HG02588 (cell line): Measurements from ENCODE around the gene BCAR3.
"Not testable (repeated sequence)": the region's sequence is repeated elsewhere in the genome, so short reads cannot be mapped to it uniquely, and the experiment has no call there.

Source experiments
- ATAC-seq: cut with Tn5 transposase; IDR thresholded peaks from one replicate; pipeline ENCODE4 v1.9.1; 2021; ENCODE audit warnings: mild to moderate bottlenecking, moderate library complexity; ENCODE audit not compliant: unreplicated experiment

The BCAR3 gene

DNA sequence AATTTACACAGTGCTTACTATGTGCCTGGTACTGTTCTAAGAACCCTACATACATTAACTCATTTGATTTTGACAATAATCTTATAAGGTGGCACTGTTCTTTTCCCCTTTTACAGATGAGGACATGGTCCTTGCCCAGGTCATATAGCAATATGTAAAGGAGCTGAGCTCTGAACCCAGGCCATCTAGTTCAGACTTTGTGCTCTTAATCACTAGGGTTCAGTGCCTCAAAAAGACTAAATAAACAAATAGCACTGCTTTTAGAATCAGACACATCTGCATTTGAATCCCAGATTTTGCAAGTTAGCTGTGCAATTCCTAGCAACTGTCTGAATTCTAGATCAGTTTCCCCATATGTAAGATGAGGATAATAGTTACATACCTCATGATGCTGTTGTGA is 8.7 kb upstream of the BCAR3 start:
- ATAC-seq, result no peak

DNA sequence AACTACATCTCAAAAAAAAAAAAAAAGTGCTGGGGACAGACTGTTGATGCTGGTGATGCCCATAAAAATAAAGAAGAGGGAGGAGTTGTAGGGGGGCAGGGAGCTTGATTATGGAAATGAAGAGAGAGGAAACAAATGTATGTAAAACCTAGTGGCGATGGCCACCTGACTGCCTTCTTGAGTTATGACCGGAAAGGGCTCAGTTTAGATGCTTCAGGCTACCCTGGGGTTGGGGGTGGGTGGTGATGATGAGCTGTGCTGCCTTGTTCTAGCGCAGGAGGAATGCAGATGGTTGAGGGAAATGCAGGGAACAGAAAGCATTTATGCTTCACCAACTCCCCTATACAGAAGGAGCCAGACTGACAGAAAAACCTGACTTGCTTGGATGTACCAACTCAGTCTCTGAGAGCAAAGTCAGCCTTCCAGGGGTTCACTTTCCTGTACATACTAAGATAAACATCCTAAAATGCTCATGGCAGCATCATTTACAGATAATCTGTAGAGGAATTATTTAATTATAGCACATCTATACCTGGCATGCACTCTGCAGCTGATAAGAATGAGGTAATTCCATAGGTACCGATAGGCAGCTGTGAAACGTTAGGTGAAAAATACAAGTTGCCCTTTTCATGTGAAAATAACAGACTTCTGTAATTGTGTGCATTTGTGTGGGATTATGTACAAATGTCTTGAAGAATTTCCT is 8.0 kb upstream of the BCAR3 start:
- ATAC-seq, result no peak

DNA sequence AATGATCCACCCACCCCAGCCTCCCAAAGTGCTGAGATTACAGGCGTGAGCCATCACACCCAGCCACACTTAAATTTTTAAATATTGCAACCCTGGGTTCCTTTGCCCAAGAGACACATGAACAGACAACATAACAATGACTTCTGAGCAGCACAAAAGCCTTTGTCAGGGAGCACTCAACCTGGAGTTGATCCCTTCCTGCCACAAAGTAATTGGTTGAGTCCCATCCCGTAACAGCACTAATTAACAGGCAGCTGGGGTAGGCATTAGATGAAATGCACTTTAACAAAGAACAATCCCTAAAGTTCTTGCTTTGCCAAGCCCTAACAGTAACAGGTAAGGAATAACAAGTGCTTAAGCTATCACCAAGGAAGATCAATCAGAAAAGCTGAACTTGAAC is 5.9 kb upstream of the BCAR3 start:
- no peak for ATAC-seq

DNA sequence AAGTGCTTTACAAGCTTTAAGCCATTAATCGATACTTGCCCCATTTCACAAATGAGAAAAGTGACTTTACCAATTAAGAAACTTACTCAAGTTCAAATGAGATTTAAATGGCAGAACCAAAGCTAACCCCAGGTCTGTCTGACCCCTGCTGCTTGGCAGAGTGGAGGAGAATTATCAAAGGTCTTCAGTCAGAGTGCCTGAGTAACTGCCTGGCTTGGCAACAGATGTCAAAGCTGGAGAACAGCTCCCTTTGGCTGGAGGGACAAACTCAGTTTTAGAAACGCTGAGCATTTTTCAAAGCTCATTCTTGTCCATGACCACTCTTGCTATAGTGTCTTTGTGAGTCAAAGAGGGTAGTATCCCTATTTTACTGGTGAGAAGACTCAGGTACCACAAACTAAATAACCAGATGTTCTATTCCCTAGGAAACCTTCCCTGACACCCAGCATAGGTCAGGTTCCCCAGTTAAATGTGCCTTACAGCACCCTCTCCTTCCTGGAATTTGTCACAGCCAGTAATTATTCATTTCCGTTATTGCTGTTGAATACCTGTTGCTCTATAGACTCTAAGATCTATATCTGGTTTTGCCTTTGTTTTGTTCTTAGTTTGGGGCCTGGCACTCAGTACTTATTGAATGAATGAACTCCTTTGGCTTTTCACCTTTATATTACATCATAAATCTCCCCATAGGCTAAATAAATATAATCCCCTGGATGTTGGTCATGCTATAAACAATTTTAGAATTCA is 5.0 kb upstream of the BCAR3 start:
- no peak for ATAC-seq

DNA sequence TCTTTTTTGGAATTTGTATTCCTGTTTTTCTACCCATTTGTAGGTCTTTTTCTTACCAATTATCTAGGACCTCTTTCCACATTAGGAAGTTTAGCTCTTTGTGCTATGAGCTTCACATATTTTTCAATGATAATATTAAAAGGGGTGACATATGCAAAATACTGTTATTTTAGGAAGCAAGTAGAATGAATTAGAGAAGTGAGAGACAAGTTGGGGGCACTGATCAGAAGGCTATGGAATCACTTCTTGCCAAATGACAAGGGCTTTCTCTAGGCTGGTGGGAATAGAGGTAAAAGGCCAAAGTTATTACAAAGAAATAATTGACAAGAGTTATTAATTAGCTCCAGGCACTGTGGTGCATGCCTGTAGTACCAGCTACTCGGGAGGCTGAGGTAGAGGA is 4.3 kb upstream of the BCAR3 start:
- no peak for ATAC-seq

DNA sequence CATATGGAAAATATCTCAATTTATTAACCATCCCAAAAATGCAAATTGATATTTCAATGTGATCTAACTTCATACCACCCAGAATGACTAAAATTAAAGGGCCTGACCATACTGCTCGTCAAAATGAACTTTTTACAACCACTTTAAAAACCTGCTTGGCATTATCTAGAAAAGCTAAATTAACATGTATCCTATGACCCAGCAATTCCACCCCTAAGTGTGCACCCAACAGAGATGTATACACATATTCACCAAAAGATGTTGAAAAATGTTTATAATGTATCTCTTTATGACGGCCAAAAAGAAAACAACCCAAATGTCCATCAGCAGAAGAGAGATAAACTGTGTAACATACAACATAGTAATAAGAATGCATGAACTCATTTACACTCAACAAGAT is 1.6 kb upstream of the BCAR3 start:
- ATAC-seq, result no peak

DNA sequence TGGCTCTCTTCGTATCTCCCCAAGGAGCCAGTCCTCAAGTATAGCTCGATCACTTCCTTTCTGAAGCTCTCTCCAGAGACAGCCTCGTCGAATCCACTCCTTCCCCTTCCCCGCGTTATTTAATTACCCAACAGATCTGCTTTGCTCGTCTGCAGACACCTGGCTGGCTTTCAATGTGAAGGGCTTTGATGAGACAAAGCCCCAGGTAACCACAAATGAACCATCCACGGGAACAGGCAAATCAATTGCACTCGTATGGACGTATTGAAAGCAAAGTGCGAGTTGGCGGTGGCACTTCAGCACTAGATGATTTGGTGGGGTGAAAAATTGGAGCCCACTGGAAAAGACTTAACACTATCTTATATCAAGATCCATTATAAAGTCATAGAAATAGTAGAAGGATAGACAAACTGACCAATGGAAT is 364 bp upstream of the BCAR3 start:
- ATAC-seq, result no peak

DNA sequence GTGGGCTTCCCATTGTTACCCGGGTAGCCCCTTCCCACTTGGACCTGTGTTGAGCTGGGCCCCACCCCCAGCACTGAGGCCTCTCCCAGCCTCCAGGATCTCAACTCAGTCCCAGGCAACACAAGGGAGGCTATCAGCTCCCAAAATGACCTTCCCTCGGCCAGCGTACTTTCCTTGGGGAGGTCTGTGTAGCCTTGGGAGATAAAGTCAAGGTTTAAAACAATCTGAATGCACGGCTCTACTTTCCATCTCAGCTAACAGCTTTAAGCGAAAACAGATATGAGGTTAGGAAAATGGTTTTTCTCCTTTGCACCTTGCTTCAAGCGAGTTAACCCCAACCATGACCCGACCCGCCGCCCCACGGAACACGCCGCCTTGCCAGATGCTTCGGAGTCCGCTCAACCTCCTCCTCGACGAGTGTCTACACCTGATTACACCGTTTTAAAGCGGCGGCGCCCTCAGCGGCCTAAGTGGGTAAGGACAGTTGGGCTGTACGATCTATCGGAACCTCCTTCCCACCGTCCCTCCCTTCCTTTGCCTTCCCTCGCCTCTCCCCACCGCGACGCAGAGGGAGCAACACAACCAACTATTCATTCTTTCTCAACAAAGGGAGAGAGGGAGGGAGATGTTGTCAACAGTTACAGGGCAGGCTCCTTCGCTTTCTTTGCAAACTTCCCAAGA is 1.1 kb downstream of the BCAR3 start:
- peak; percentile 75 for ATAC-seq

DNA sequence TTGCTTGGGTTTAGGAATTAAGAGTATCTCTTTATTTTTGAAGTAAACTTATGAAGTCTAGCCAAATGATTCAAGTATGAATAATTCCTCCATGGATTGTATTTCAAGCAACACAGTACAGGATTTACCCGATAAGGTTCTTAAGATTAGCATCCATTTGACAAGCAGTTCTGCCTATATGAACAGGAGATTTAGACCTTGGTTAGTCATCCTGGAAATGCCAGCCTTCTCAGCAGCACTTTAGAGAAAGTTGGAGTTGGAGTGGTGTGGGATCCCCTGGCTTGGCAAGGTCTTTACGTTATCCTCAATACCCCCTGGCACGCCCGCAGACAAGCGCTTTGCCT is 1.6 kb downstream of the BCAR3 start:
- no peak for ATAC-seq

DNA sequence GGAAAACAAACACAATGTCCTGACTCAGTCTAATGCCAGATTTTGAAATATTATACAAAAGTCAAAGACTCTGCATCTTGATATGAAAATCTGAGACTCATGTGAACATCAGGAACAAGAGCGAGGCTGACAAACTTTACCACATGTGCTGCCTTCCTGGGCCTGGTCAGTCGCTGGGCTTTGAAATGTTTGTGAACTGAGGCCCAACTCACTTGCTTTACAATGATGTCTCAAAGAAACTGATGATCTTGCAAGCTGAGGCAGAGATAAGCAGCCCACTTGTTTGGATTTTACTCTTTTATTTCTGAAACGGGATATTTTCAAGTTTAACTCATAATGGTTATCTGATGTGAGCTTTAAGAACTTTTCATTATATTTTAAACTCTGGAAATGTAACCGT is 2.1 kb downstream of the BCAR3 start:
- no peak for ATAC-seq

DNA sequence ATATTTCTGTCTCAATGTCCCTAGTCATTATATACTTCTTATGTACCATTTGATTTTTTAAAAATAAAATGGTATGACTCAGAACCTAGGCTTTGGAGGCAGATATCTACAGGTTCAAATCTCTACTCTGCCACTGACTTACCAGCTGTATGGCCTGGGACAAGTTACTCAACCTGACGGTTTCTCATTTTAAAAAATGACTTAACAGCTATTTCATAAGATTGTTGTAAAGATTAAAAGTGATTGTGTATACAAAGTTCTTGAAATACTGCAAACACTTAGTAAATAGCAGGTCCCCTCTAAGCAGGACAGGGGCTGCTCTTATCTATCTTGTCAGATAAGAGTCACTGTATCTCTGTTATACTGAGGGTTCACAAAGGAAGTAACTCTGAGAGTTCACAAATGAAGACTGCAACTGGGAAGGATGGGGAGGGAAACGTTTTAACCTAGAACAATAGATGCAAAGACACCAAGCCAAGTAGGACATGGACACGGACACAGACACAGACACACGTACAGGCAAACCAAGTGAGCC is 2.6 kb downstream of the BCAR3 start:
- no peak for ATAC-seq

DNA sequence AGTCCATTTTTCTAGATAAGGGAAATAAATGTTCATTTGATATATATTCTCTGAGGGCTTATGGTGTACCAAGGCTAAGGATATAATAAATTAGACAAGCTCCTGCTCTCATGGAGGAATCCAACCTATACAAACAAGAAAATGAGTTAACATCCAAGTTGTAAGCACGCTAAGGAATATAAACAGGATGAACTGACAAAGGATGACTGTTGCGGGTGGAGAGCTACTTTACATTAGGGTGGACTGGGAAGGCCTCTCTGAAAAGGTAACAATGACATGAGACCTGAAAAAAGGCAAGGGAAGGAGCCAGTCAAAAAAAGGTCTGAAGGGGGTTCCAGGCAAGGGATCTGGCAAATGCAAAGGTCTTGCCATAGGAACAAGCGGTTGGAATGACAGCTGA is 3.1 kb downstream of the BCAR3 start:
- no peak for ATAC-seq

DNA sequence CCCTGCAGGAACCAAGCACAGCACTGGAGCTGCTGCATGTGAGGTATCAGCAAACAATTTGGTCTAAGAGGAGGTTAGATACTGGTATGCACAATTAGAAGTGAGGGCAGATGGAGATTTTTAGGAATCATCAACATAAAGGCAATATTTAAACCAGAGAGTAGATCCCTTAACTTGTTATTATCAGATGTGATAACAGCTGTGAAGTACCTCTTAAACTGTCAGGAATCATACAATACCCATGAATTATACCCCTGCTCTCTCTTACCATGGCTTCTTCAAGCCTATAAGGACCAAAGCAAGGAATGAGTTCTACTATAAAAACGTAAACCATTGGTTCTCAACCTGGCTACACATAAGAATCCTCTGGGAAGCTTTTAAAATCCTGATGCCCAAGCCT is 3.9 kb downstream of the BCAR3 start:
- ATAC-seq, result no peak

DNA sequence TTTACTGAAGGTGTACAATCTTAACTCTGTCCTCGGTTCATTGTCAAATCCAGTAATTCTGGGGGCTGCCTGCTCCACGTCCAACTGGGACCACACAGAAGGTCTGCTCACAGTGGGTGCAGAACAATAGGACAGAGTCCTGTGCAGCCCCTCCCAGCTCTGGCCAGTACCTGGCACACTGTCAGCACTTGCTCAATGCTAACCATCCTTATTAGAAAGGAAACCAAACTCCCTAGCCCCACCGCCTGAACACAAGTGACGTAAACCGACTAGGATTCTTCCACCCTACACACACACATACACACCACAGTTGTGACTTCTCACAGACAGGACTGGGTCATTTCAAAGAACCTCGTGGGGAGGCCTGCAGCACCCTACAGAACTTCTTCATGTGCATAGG is 5.2 kb downstream of the BCAR3 start:
- no peak for ATAC-seq

DNA sequence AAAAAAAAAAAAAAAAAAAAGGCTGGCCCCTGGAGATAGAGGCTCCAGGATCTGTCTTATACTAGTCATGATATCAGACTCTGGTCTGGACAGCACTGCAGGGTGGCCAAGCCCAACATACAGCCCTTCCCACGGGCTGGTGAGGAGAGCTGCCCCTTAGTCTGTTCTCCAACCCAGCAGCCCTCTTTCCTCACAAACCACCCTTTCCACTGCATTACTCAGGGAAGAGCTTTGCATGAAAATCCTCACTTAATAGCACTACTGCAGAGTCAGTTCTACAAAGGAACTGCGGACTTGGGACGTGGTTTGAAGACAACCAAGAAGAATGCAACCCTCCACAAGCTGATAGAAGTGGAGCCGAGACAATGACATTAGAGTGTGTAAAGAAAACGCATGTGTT is 5.7 kb downstream of the BCAR3 start:
- ATAC-seq, result no peak

DNA sequence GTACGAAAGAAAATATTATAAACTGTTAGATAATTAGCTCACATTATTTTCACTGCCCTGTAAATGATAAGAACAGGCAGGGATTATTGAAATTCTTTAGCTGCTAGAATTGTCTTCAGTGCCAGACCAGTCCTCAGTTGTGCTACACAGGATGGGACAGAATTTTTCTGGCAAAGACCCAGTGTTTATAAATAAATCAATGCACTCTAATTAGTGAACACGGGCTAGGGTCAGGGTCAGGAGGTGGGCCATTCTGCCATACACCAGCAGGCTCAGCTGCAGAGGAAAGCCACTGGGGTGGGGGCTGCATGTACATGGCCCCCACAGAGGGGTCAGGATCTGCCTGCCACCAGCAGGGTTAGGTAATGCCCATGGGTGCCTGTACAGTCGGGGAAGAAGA is 6.4 kb downstream of the BCAR3 start:
- no peak for ATAC-seq

DNA sequence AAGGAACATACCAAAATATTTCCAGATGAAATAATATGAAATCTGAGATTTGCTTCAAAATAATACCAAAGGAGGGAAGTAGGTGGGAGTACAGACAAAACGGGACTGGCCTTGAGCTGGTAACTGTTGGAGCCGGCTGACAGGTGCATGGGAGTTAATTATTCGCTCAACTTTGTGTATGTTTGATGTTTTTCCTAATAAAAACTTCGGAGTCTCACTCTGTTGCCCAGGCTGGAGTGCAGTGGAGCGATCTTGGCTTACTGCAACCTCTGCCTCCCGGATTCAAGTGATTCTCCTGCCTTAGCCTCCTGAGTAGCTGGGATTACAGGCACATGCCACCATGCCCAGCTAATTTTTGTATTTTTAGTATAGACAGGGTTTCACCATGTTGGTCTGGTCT is 7.6 kb downstream of the BCAR3 start:
- ATAC-seq, result not testable (repeated sequence)

DNA sequence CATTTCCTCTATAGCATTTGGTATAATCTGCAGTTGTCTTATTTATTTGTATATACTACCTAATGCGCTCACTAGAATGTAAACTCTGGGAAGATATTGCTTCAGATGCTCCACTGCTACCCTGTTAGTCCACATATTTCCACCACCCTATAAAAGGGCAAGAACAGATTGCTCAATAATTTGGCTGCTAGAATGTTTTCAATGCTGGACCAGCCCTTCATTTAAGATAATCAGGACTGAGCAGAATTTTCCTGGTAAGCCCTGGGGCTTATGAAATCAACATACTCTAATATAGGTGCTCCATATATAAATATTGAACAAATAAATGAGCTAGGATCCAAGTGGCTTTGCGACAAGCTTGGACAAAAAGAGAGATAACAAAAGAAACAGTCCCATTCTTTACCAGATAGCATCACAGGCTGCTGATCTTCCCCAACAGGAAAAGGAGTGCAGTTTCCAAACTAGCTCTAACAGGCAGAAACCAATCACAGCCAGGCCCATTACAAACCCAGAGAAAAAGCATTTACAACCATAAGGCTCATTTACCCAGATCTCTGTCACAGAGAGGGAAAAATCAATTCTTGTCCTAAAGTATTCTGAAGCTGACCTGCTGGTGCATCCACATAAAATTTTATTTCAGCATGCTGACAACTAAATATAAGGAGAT is 8.3 kb downstream of the BCAR3 start:
- ATAC-seq, result no peak

DNA sequence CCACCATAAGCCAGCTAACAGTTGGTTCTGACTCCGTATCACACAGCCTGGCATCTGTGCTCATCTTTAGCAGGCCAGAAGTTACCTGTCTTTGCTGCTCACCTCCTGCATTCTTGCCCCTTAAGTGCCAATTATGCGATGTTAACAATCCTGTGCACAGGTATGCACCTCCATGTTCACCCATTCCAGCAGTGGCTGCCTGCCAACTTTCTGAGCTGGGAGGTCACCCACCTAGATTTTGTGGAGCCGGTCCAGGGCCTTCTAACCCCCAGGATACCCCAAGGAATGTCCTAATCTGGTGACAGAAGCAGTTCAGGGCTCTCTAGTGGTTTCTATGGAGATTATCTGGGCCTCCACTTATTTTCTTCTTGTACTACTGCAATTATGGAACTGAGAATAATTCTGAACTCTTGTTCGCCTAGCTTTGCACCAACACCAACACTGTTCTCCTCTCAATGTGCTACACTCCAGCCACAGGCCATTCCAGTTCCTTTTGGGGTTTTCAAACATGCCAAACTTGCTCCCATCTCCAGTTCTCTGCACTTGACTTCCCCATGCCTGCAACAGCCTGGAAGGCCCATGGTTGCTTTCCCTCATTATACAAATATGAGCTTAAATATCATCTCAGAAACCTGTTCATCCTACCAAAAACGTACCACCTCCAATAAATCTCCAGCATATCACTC is 9.0 kb downstream of the BCAR3 start:
- ATAC-seq, result no peak

DNA sequence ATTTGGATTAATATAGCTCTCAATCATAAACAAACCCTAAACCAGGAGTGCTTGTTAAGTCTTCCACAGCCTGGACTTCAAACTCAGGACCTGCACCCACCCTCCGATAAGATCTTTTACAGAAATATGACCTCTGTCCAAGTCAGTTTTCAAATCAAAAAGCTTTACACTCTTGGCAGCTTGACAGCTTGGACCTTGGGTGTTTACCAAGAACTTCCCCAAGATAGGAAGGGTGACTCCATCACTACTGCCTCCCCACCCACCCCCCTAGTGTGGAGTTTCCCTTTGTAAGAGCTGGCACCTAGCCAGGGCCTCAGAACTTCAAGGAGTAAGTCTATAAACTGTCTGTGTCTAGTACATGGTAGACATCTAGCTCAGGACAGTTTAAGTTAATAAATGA is 9.6 kb downstream of the BCAR3 start:
- no peak for ATAC-seq

DNA sequence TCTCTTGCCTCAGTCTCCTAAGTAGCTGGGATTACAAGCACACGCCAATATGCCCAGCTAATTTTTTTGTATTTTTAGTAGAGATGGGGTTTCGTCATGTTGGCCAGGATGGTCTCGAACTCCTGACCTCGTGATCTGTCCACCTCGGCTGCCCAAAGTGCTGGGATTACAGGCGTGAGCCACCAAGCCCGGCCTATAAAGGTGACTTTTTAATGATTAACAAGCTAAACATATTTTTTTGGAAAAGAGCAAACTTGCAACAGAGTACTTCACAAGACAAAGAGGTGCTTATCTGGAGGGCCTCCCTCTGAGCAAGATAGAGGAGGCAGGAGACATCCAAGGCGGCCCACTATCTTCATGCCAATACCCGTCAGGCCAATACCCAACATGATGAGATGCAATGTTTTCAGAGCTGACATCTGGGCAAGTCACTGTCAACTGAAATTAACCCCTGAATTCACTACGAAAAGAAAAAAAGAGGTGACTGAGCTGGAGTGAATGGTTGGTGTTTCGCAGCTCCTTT is 10.5 kb downstream of the BCAR3 start:
- ATAC-seq, result no peak
